Prostate gland (tissue), 2 donors: ENCODE data around the gene TRABD.

Experiments
- POLR2AphosphoS5 ChIP-seq: sonication (generic); formaldehyde crosslinking; IDR thresholded peaks from one replicate; pipeline ENCODE4 v1.6.1; 2017; ENCODE audit warnings: antibody characterized with exemption
- TF ChIP-seq, protein P1 (sequence below), 4 experiments: fragments of 200-600 bp in 2 of 4; fragments of 450-650 bp in 2 of 4; sonication (generic) in 2 of 4; IDR thresholded peaks; 1 replicate in 3 of 4; 2 replicates in 1 of 4; pipeline ENCODE4 v1.5.1; 2016 to 2019; ENCODE audit warnings: antibody characterized with exemption in 4 of 4, mild to moderate bottlenecking in 2 of 4, moderate library complexity in 2 of 4

DNA sequence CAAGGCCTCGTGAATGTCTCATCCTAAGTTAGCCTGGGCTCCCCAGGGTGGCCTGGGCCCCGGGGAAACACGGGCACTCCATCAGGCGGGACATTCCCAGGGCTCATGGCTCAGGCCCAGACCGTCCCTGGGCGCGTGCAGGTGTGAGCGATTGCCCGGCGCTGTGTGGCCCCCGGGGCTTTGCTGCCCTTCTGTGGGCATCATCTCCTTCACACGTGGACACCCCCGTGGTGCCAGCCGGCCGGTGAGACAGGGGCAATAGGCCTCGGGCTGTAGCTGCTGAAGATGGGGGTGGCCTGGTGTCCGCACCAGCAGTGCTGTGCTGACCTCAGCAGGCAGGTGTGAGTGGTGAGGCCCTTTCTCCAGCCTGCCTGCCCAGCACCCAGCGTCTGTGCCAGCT is 10.5 kb downstream of the TRABD start:
- TF ChIP-seq, protein P1, sequence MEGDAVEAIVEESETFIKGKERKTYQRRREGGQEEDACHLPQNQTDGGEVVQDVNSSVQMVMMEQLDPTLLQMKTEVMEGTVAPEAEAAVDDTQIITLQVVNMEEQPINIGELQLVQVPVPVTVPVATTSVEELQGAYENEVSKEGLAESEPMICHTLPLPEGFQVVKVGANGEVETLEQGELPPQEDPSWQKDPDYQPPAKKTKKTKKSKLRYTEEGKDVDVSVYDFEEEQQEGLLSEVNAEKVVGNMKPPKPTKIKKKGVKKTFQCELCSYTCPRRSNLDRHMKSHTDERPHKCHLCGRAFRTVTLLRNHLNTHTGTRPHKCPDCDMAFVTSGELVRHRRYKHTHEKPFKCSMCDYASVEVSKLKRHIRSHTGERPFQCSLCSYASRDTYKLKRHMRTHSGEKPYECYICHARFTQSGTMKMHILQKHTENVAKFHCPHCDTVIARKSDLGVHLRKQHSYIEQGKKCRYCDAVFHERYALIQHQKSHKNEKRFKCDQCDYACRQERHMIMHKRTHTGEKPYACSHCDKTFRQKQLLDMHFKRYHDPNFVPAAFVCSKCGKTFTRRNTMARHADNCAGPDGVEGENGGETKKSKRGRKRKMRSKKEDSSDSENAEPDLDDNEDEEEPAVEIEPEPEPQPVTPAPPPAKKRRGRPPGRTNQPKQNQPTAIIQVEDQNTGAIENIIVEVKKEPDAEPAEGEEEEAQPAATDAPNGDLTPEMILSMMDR (IDR thresholded peaks at IDR 0.05) = no peak
- no peak for TF ChIP-seq POLR2AphosphoS5
